Retinal pigment epithelial cell (primary cell): ENCODE measurements around the gene SEMA3E.

ENCODE experiments used
- DNase-seq: peaks from one replicate; pipeline ENCODE4 v3.0.0-alpha.2; 2010; ENCODE audit warnings: low read depth
- H3K4me3 ChIP-seq: 2 replicates; pipeline ENCODE4 v1.5.1; 2011; ENCODE audit warnings: mild to moderate bottlenecking, low read length, control low read depth, moderate library complexity
- TF ChIP-seq, protein P1 (sequence below): conservative IDR thresholded peaks from 2 replicates; pipeline ENCODE4 v1.5.1; 2011; ENCODE audit warnings: low read depth, low read length, control low read depth, inconsistent platforms

Gene SEMA3E

GRCh38 chr7:83613232-83613631 lies 35.7 kb downstream of the SEMA3E start:
- TF ChIP-seq, protein P1, sequence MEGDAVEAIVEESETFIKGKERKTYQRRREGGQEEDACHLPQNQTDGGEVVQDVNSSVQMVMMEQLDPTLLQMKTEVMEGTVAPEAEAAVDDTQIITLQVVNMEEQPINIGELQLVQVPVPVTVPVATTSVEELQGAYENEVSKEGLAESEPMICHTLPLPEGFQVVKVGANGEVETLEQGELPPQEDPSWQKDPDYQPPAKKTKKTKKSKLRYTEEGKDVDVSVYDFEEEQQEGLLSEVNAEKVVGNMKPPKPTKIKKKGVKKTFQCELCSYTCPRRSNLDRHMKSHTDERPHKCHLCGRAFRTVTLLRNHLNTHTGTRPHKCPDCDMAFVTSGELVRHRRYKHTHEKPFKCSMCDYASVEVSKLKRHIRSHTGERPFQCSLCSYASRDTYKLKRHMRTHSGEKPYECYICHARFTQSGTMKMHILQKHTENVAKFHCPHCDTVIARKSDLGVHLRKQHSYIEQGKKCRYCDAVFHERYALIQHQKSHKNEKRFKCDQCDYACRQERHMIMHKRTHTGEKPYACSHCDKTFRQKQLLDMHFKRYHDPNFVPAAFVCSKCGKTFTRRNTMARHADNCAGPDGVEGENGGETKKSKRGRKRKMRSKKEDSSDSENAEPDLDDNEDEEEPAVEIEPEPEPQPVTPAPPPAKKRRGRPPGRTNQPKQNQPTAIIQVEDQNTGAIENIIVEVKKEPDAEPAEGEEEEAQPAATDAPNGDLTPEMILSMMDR, result no peak
- DNase-seq, result no peak
- no peak overlapping the region for H3K4me3 ChIP-seq

- no peak for DNase-seq
- no peak overlapping the region for H3K4me3 ChIP-seq
- TF ChIP-seq, protein P1, result no peak
Observed at GRCh38 chr7:83611776-83612175, 37.2 kb downstream of the SEMA3E start.

- TF ChIP-seq, protein P1, result no peak
- DNase-seq, result no peak
Observed at GRCh38 chr7:83610649-83611304, 38.2 kb downstream of the SEMA3E start.

DNA sequence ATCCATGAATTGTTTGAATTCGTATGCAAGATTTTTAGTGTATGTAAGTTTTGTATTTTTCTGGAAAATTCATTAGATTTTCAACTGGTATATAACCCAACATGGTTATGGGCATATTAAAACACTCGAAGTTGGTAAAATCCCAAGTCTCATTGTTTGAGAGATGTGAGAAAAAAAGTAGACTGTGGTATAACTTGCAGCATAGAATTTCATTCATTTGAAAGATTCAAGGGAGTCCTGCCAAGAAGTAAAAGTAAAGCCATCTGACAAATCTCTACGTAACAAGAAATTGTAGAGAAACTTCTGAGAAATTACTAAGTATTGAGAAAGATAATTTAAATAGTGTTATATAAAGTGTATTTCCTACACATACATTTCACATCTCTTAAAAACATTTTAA lies 40.2 kb downstream of the SEMA3E start:
- DNase-seq, result peak; percentile 9
- TF ChIP-seq, protein P1, result no peak
- no peak overlapping the region for H3K4me3 ChIP-seq

More at GRCh38 chr7:83610649-83611304, 38.2 kb downstream of the SEMA3E start:
- H3K4me3 ChIP-seq, result no peak overlapping the region

DNA sequence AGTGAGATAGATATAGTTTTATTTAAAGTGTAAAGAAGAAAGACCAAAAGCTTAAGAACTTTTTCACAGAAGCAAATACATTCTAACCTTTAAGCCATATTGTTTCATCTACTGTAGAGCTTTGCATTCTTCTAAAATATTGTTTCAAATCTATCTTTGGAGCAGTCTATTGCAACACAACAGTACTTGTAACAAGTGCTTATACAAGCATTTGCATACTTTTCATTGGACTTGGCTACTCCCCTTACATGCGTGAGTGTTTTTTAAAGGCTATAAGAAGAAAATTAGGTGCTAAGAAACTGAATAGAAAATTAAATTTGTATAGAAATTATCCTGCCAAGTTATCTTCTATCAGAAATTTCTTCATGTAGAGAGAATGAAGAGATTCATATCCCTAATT lies 45.3 kb downstream of the SEMA3E start:
- no peak overlapping the region for H3K4me3 ChIP-seq
- no peak for DNase-seq
- TF ChIP-seq, protein P1, result no peak

DNA sequence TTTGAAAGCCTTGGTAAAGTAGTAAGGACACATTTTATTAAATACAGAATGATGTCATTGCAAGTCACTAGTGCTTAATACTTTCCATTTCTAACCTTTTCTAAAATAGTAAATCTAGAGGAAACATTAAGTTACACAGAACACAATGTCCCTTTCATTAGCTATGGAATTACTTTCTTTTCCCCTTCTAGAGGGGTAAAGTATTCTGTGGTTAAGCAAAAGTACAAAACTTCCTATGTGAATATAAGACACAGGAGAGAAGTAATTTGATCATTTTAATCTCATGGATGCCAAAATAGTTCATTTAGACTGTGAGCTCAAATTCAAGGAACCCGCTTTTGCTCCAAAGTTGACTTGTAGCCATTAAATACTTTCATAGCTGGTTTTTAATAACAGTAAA lies 49.8 kb downstream of the SEMA3E start:
- no peak overlapping the region for H3K4me3 ChIP-seq
- no peak for DNase-seq
- TF ChIP-seq, protein P1, result no peak

DNA sequence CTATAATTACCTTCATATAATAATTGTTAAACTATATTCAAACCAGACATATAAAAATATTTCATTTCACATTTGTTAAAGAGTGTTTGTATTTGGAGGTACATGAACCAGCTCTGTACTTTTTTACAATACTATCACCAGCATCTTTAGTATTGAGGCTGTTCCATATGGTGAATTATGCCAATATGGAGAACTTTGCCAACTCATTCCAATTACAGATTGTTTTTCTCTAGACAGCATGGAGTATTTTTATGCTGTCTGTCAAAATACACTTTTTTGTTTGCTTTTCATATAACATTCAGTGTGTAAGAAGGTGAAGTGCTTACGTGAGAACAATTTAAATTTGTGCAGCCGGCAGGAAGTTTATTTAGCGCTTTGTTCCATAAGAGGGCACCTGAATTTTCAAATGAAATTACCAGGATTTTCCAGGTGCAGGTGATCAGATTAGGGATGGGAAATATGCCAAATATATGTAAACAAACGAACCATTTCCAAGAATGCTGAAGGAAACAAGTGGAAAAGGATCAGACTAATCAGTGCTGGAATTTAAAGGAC lies 54.9 kb downstream of the SEMA3E start:
- DNase-seq, result no peak
- TF ChIP-seq, protein P1, result no peak
- H3K4me3 ChIP-seq, result no peak overlapping the region
